ENCODE data around the gene CHRNA4. TPM values are rescaled to one million over a fixed set of nuclear protein-coding genes. Genes with fewer than 3 reads are reported as not detected.
"Not testable (repeated sequence)": the region's sequence is repeated elsewhere in the genome, so short reads cannot be mapped to it uniquely, and the experiment has no call there.

CHRNA4 gene
- total RNA-seq, 2 experiments from 2014 or later, result not detected

- no peaks in the 10 kb centered on the region for H3K36me3 ChIP-seq (ENCODE audit: insufficient read depth, low read length)
- no peak for DNase-seq
- H3K27ac ChIP-seq (ENCODE audit: low read depth in 1 of 2, low read length in 2 of 2), result no peak overlapping the region
- no peaks in the 10 kb centered on the region for H3K36me3 Mint-ChIP-seq (ENCODE audit: low read depth)
- peaks cover 26% of the 10 kb centered on the region for H3K27me3 Mint-ChIP-seq
- CTCF ChIA-PET, result no interaction called here
- intact Hi-C loops (cut with DNase I, micrococcal nuclease), result no loop called here
- peaks cover 0 to 2% of the 10 kb centered on the region in 2 experiments for H3K27me3 ChIP-seq (ENCODE audit: control insufficient read depth in 1 of 2, insufficient read depth in 2 of 2, low read length in 2 of 2)
- no peaks in the 10 kb centered on the region for H3K9me3 Mint-ChIP-seq
- TF ChIP-seq, protein P1, sequence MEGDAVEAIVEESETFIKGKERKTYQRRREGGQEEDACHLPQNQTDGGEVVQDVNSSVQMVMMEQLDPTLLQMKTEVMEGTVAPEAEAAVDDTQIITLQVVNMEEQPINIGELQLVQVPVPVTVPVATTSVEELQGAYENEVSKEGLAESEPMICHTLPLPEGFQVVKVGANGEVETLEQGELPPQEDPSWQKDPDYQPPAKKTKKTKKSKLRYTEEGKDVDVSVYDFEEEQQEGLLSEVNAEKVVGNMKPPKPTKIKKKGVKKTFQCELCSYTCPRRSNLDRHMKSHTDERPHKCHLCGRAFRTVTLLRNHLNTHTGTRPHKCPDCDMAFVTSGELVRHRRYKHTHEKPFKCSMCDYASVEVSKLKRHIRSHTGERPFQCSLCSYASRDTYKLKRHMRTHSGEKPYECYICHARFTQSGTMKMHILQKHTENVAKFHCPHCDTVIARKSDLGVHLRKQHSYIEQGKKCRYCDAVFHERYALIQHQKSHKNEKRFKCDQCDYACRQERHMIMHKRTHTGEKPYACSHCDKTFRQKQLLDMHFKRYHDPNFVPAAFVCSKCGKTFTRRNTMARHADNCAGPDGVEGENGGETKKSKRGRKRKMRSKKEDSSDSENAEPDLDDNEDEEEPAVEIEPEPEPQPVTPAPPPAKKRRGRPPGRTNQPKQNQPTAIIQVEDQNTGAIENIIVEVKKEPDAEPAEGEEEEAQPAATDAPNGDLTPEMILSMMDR (IDR thresholded peaks at IDR 0.05), result no peak
- H3K4me1 ChIP-seq (ENCODE audit: insufficient read depth, low read length), result no peaks in the 10 kb centered on the region
- no peak for ATAC-seq (ENCODE audit: poor library complexity)
- POLR2A ChIA-PET, result no interaction called here
- no peaks in the 10 kb centered on the region for H3K4me1 Mint-ChIP-seq (ENCODE audit: low read depth)
- no peak overlapping the region for H3K4me3 Mint-ChIP-seq
- no peak overlapping the region for H3K27ac Mint-ChIP-seq
- no peak overlapping the region for H3K4me3 ChIP-seq (ENCODE audit: low read length)
- H3K9me3 ChIP-seq (ENCODE audit: control insufficient read depth in 1 of 2, insufficient read depth in 1 of 2, low read length in 2 of 2), result no peaks in the 10 kb centered on the region
Observed at GRCh38 chr20:63343460-63344445, 17.4 kb downstream of the CHRNA4 start.

- intact Hi-C loops (cut with DNase I, micrococcal nuclease), result no loop called here
- ChIA-PET CTCF (no interaction called here), POLR2A (no interaction called here)
Observed at GRCh38 chr20:63342561-63343459, 18.3 kb downstream of the CHRNA4 start.

DNA sequence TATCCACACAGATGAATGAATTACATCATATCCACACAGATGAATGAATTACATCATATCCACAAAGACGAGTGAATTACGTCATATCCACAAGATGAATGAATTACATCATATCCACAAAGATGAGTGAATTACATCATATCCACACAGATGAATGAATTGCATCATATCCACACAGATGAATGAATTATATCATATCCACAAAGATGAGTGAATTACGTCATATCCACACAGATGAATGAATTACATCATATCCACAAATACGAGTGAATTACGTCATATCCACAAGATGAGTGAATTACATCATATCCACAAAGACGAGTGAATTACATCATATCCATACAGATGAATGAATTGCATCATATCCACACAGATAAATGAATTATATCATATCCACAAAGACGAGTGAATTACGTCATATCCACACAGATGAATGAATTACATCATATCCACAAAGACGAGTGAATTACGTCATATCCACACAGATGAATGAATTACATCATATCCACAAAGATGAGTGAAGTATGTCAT, 20.9 kb downstream of the CHRNA4 start:
- POLR2A ChIA-PET; H3K4me3 ChIP-seq (ENCODE audit: low read length); H3K4me1 Mint-ChIP-seq (ENCODE audit: low read depth); H3K27ac ChIP-seq (ENCODE audit: low read depth in 1 of 2, low read length in 2 of 2); H3K4me1 ChIP-seq (ENCODE audit: insufficient read depth, low read length); H3K27ac Mint-ChIP-seq; intact Hi-C loops (cut with DNase I, micrococcal nuclease); DNase-seq; H3K9me3 Mint-ChIP-seq; H3K36me3 Mint-ChIP-seq (ENCODE audit: low read depth); H3K4me3 Mint-ChIP-seq; CTCF ChIA-PET; H3K36me3 ChIP-seq (ENCODE audit: insufficient read depth, low read length); H3K9me3 ChIP-seq (ENCODE audit: control insufficient read depth in 1 of 2, insufficient read depth in 1 of 2, low read length in 2 of 2); H3K27me3 ChIP-seq (ENCODE audit: control insufficient read depth in 1 of 2, insufficient read depth in 2 of 2, low read length in 2 of 2); ATAC-seq (ENCODE audit: poor library complexity): not testable (repeated sequence)
- peaks cover 41% of the 10 kb centered on the region for H3K27me3 Mint-ChIP-seq

More at GRCh38 chr20:63342561-63343459, 18.3 kb downstream of the CHRNA4 start:
- no peak for DNase-seq
- Mint-ChIP-seq H3K4me1 (ENCODE audit: low read depth) (no peaks in the 10 kb centered on the region), H3K9me3 (no peaks in the 10 kb centered on the region), H3K27ac (no peak overlapping the region), H3K36me3 (ENCODE audit: low read depth) (no peaks in the 10 kb centered on the region), H3K4me3 (no peak overlapping the region), H3K27me3 (peaks cover 26% of the 10 kb centered on the region)
- TF ChIP-seq, protein P1 (IDR thresholded peaks at IDR 0.05), result no peak
- H3K27ac ChIP-seq (ENCODE audit: low read depth in 1 of 2, low read length in 2 of 2), result no peak overlapping the region
- no peak overlapping the region for H3K4me3 ChIP-seq (ENCODE audit: low read length)
- no peaks in the 10 kb centered on the region for H3K9me3 ChIP-seq (ENCODE audit: control insufficient read depth in 1 of 2, insufficient read depth in 1 of 2, low read length in 2 of 2)
- H3K36me3 ChIP-seq (ENCODE audit: insufficient read depth, low read length), result no peaks in the 10 kb centered on the region
- ATAC-seq (ENCODE audit: poor library complexity), result no peak
- no peaks in the 10 kb centered on the region for H3K4me1 ChIP-seq (ENCODE audit: insufficient read depth, low read length)
- H3K27me3 ChIP-seq (ENCODE audit: control insufficient read depth in 1 of 2, insufficient read depth in 2 of 2, low read length in 2 of 2), result peaks cover 2 to 3% of the 10 kb centered on the region in 2 experiments

DNA sequence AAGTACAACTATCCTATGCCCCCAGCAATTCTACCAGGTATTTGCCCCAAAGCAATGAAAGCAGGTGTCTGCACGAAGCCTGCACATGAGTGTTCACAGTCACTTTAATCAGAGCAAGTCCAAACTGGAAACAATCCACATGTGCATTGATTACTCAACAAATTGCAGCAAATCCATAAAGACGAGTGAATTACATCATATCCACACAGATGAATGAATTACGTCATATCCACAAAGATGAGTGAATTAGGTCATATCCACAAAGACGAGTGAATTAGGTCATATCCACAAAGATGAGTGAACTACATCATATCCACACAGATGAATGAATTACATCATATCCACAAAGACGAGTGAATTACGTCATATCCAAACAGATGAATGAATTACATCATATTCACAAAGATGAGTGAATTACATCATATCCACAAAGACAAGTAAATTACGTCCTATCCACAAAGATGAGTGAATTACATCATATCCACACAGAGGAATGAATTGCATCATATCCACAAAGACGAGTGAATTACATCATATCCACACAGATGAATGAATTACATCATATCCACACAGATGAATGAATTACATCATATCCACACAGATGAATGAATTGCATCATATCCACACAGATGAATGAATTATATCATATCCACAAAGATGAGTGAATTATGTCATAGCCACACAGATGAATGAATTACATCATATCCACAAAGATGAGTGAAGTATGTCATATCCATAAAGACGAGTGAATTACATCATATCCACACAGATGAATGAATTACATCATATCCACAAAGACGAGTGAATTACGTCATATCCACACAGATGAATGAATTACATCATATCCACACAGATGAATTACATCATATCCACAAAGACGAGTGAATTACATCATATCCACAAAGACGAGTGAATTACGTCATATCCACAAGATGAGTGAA, 21.7 kb downstream of the CHRNA4 start:
- H3K4me1 ChIP-seq (ENCODE audit: insufficient read depth, low read length); H3K27ac Mint-ChIP-seq; H3K9me3 ChIP-seq (ENCODE audit: control insufficient read depth in 1 of 2, insufficient read depth in 1 of 2, low read length in 2 of 2); H3K27ac ChIP-seq (ENCODE audit: low read depth in 1 of 2, low read length in 2 of 2); H3K36me3 Mint-ChIP-seq (ENCODE audit: low read depth); H3K4me1 Mint-ChIP-seq (ENCODE audit: low read depth); POLR2A ChIA-PET; ATAC-seq (ENCODE audit: poor library complexity); CTCF ChIA-PET; H3K27me3 ChIP-seq (ENCODE audit: control insufficient read depth in 1 of 2, insufficient read depth in 2 of 2, low read length in 2 of 2); H3K9me3 Mint-ChIP-seq; intact Hi-C loops (cut with DNase I, micrococcal nuclease); H3K4me3 Mint-ChIP-seq; H3K4me3 ChIP-seq (ENCODE audit: low read length); H3K36me3 ChIP-seq (ENCODE audit: insufficient read depth, low read length); DNase-seq: not testable (repeated sequence)
- peaks cover 41% of the 10 kb centered on the region for H3K27me3 Mint-ChIP-seq
